Inferior parietal cortex (tissue), 1 donor: Measurements from ENCODE around the gene ATP6V1D.
"Not testable (repeated sequence)": the region's sequence is repeated elsewhere in the genome, so short reads cannot be mapped to it uniquely, and the experiment has no call there.

ENCODE experiments used
- DNase-seq: peaks from one replicate; pipeline ENCODE4 v3.0.0-alpha.2; 2016; ENCODE audit errors: extremely low spot score

The ATP6V1D gene

DNA sequence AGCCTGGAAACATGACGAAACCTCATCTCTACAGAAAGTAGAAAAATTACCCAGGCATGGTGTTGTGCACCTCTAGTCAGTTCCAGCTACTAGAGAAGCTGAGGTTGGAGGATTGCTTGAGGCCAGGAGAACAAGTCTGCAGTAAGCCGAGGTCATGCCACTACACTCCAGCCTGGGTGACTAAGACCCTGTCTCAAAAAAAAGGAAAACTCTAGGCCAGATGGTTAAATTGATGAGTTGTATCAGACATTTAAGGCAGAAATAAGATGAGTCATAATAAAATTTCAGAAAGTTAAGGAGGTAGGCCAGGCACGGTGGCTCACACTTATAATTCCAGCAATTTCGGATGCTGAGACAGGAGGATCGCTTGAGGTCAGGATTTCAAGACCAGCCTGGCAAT lies 11.2 kb upstream of the ATP6V1D start:
- no peak for DNase-seq

DNA sequence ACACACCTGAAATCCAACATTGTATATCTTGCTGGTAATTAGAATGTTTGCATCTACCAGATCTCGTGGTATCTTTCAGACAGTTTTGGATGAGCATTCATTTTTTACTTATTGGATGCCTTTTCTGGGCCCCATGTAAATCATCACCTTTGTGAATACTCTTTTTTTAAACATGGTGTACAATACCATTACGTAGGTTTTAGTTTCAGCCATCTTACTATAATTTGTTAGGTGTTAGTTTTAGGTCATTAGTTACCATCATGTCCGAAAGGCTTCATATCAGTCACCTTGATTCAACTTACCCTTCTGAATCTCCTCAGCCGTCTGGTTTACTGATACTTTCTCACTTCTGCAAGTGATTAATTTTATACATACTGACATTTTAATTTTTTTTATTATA lies 5.9 kb upstream of the ATP6V1D start:
- DNase-seq, result no peak

DNA sequence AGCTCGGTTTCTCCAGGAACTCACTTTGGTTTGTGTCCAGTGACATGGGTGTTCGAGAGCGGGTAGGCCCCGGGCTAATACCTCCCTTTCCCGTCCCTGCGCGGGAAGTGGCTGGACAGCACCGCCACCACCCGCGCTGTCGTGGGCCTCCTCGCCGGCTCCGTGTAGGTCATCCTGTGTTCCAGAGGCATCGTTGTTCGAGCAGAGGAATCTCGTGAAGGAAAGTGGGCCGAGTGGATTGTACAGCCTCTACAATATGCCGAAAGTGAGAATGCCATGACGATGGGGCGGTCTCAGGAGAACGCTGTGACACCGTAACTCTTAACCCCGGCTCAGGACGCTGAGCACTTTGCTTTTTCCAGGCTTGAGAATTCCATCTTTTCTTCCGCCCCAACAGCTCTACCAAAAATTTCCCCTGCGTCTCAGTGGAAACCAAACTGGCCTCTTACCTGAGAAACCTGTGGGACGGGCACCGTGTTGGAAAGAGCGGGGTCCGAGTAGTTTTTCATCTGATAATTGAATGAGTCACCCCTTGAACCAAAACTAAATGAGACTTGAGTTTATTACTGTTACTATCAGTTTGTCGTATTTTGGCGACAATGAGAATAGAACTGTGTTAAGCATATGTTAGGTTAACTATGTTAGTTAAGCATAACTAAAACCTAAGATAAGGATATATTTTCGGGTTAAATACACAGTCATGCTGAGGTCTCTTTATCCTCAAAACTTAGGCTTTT lies 1.0 kb upstream of the ATP6V1D start:
- DNase-seq, result no peak

DNA sequence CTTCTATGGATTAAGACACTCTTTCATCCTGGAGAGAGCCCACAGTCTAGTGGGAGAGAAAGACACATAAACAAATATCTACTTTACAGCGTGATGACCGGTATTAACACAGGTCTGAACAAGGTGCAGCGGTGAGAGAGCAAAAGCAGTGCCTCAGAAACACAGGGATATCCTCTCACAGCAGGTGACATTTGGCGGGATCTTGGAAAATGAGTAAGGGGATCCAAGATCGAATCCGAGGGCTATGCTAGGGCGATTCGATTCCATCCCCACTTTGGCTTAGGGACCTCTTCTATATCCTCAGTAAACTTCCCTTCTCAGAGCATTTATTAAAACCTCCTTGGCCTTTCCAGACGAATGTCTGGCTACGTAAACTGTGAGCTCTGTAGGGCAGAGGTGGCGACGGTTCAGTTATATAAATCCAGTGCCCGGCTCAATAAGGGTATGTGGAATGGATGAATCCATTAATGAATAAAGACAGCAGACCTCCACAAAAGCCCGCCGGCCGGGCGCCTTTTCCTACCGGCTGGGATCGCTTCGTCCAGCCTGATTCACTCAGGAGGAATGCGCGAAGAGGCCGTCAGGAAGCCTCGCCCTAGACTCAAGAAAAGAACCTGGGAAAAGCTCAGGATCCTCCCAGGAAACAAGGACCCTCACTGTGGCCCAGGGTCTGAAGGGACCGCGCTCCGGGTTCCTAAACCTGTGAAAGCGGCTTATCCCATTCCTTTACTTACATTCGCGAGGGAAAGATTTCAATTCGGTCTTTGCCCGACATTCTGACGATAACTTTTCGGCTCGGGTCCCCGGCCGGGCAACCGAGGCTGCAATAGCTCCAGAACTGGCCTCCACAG lies 455 bp downstream of the ATP6V1D start:
- no peak for DNase-seq

DNA sequence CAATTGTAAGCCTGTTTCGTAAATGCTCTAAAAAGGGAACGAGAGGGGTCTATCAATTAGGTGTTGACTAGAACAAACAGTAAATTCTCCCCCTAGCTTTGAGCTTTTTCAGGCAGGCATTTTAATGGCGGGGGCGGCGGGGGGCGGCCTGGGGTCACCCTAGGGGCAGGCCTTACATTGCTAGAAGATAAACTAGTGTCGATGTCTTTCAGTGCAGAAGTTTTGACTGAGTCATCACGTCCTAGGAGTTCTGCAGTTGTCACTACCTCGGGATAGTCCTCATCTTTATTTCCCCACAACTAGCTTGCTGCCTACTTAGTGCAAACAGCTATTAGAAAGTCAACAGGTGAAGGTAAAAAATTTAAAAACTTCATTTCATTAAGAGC lies 1.6 kb downstream of the ATP6V1D start:
- DNase-seq, result no peak

DNA sequence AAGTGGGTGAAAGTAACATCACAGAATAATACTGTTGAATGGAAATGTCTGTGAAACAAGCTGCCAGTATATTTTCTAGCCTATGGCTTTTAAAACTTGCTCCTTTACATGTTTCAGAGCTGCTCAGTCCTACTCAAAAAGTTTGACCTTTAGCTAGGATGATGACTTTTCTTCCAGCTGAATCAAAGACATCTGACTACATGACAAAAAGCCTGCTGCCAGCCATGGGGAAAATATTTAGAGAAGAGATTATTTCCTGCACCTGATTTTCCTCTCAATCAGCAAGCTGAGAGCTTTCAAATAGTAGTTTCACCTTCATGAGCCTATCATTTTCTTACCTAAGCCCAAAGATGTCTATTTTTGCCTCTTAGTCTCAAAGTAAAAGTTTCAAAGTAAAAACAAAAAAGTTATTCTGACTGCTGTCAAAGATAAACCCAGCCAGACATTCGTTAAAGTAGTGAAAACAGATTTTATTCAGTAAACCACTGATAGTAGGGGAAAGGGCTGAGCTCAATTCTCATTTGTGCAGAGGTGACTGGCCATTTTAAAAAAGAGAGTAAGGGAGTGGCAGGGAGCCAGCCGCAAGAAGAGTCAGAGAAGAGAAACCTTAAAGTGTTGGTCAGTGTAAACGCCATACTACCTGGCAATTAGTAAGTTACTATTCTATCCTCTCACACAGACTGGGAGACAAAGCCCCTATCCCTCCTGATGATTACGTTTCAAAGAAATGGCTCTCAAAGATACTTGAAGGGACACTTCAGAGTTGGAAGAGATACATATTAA lies 2.2 kb downstream of the ATP6V1D start:
- DNase-seq, result no peak

DNA sequence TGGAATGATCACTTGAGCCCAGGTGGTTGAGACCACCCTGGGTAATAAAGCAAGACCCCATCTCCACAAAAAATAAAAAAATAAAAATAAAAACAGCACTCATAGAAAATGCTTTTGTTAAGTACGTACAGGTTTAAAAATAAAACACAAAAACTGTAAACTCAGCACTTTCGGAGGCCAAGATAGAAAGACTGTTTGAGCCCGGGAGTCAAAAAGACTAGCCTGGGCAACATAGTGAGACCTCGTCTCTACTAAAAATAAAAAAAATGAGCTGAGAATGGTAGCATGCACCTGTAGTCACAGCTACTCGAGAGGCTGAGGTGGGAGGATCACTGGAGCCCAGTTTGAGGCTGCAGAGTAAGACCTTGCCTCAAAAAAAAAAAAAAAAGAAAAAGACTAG lies 7.5 kb downstream of the ATP6V1D start:
- no peak for DNase-seq

DNA sequence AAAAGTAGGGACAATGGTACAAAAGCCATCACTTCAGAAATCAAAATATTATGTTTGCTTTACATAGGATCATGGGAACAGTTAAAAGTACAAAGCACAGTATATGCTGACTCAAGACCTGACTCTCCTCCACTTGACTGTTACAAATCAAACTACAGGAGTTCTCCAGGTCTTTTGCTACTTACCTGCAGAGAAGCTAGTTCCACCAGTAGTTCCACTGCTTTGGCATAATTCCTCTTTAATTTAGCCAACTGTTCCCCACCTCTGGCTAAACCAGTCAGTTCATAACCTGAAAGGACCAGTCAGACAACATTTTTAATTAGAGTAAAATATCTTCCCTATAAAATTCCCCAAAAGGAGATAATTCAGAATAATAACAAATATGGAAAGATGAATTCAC lies 14.0 kb downstream of the ATP6V1D start:
- no peak for DNase-seq

DNA sequence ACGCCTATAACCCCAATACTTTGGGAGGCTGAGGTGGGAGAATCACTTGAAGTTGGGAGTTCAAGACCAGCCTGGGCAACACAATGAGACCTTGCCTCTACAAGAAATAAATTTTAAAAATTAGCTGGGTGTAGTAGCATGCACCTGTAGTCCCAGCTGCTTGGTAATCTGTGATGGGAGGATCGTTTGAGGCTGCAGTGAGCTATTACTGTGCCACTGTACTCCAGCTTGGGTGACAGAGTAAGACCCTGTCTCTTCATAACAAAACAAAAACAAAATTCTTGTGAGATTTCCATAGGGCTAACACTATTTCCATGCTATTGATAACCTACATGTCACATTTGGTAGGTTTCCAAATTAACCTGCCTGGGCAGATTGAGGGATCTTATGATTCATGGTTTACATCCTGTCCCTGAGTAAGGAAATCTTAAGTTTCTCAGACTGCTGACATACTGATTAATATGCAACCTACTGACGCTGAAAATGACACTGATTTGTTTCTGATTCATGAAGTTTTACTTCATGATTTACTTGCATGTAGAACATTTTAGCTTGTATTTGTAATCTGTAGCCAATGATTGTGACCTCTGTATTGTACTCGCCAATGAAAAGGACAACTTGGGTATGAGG lies 15.9 kb downstream of the ATP6V1D start:
- no peak for DNase-seq

DNA sequence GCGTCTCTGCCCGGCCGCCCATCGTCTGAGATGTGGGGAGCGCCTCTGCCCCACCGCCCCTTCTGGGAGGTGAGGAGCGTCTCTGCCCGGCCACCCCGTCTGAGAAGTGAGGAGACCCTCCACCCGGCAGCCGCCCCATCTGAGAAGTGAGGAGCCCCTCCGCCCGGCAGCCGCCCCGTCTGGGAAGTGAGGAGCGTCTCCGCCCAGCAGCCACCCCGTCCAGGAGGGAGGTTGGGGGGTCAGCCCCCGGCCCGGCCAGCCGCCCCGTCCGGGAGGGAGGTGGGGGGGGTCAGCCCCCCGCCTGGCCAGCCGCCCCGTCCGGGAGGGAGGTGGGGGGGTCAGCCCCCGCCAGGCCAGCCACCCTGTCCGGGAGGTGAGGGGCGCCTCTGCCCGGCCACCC lies 18.4 kb downstream of the ATP6V1D start:
- DNase-seq, result not testable (repeated sequence)

DNA sequence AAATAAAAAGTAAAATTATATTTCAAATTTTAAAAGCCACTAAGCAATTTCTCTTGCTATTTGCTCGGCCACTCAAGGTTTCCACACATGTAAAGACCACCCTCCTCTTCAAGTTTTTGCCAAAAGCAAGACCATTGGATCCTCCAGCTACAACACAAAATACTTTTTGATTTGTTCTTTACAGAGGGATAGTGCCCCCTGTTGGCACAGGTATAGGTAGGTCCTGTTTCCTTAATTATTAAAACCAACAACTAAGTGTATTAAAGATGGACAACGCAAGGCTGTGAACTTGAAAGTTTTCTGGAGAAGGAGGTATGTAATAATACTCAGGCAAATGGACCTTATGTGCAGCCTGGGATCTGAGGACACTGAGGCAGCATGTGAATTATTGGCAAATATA lies 23.8 kb downstream of the ATP6V1D start:
- DNase-seq, result no peak

DNA sequence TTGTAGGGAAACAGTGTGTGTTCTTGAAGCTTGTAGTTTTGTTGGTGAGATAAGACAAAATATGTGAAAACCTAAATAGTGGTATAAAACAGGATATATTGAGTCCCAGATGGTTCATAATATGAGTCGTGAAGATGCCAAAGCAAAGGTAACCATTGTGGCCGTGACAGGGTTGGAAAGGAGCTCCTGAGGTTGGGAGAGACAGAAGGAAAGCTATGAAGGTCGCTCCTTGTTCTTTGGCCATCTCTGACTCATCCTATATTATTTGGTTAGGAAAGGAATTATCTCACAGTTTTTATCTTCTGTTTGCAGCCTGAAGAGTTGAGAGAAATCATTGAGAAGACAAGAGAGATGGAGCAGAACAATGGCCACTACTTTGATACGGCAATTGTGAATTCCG lies 27.1 kb downstream of the ATP6V1D start:
- DNase-seq, result no peak

DNA sequence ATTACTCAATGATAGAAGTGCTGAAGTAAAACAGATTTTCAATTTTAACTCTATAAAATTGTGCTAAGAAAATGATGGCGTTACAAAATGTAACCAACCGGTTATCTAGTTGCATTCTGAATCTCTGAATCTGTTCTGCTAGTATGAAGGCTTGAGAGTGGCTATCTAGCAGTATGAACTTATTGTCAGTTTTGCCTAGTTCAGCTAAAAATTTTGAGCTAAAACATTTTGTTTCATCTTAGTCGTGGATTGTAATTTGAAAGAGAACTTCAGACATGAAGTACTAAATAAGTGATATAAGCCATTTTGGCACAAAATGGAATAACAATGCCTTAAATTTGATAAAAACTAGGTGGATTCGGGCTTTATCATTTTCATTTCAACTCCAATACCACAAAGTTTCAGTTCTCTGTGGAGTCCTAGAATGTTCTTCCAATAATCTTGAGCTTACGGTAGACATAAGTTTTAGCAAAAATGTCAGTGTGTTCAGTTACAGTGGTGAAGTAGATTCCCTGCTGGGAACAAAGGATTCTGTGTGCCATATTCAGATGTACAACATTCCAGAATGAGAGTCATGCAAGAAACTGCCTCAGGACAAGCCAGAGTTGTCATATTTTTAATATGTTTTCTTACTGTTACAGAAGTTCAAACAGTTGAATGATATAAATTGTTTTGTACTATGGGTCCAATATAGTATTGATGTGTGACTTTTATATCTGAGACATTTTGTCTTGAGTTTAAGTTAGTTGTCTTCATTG lies 28.1 kb downstream of the ATP6V1D start:
- no peak for DNase-seq

DNA sequence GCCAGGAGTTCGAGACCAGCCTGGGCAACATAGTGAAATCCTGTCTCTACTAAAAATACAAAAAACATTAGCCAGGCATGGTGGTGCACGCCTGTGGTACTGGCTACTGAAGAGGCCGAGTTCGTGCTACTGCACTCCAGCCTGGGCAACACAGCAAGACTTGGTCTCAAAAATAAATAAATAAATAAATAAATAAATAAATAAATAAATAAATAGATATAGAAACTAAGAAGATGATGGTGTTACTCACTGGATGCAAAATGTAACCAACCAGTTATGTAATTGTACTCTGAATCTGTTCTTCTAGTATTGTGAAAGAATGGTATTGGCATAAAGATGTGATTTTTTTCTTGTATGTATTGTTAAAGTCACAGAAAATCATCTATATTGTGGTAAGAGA lies 29.9 kb downstream of the ATP6V1D start:
- DNase-seq, result not testable (repeated sequence)

DNA sequence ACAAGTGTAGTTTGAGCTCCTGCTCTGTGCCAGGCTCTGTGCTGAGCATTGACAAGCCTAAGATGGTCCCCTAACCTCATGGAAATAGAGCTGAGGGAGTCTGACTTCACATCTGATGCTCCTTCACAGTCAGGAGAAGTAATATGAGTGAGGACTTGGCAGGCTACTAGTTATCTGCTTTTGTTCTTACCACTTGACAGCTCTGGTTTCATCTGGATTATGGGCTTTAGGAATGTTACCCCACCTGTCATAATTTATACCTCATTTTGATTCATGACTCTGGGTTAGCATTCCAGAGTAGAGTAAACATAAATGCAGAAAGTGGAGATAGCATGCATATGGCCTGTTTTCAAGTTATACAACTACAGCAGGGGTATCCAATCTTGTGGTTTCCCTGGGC lies 40.5 kb downstream of the ATP6V1D start:
- no peak for DNase-seq

DNA sequence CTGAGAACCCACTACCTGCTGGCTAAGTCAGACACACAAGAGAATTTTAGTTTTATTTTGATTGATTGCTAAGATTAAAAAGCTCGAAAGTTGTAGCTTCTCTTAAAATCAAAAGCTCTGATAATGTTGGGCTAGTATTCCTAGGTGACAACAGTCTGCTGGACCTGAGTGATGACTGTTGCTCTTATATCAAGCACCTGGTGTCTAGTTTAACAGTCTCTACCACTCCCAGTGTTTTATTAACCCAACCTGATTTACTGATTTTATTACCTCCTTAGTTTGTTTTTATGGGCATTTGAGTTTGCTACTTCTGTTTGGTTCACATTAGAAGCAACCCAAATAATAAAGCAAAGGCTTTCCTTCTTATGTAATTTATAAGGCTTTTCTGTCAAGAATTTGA lies 41.8 kb downstream of the ATP6V1D start:
- no peak for DNase-seq

DNA sequence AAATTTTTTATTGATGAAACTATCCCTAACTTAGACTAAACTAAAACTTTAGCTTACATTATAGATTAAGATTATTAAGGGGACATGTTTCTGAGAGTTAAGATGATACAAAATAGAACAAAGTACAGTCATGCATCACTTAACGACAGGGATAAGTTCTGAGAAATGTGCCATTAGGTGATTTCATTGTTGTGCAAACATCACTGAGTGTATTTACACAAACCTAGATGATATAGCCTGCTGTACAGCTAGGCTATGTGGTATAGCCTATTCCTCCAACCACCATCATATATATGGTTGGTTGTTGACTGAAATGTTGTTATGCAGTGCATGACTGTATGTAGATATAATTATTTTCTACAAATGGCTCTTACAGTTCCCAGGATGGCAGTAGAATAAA lies 46.5 kb downstream of the ATP6V1D start:
- DNase-seq, result no peak

DNA sequence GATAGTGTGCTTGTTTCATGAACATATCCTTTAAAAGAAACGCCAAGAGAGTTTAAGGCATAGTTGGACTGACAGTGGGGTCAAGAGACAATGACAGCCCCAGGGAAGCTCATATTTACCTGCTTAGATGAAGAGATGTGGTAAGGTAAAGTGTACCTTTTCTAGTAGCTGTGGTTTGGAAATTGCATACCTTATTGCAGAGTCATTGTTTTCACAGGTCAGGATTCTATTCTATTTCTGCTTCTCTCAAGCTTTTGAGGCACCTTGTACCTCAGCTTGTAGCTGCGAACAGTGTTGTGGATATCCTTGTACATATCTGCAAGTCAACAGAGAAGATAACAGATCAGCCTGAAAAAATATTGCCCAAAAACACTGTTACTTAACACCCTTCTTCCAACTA lies 47.7 kb downstream of the ATP6V1D start:
- no peak for DNase-seq
